Loucy (cell line): Measurements from ENCODE around the gene LNPEP.
"Not testable (repeated sequence)": the region's sequence is repeated elsewhere in the genome, so short reads cannot be mapped to it uniquely, and the experiment has no call there.

Experiments used
- H2AFZ ChIP-seq: fragments of 200-600 bp; sonication (generic); 2 replicates; pipeline ENCODE4 v1.6.0; 2016; ENCODE audit warnings: antibody characterized with exemption, mild to moderate bottlenecking, low read length, moderate library complexity
- H3F3A ChIP-seq: fragments of 200-600 bp; 2 replicates; pipeline ENCODE4 v1.6.0; 2016; ENCODE audit warnings: antibody characterized with exemption, low read depth, mild to moderate bottlenecking
- H3K27me3 ChIP-seq: fragments of 200-600 bp; sonication (generic); 2 replicates; pipeline ENCODE4 v1.6.1; 2014; ENCODE audit warnings: low read length, mild to moderate bottlenecking; ENCODE audit not compliant: insufficient read depth, poor library complexity, severe bottlenecking
- H3K36me3 ChIP-seq: fragments of 200-600 bp; sonication (generic); 2 replicates; pipeline ENCODE4 v1.6.1; 2016; ENCODE audit warnings: low read length; ENCODE audit not compliant: insufficient read depth
- H3K4me1 ChIP-seq: fragments of 200-600 bp; sonication (generic); 2 replicates; pipeline ENCODE4 v1.5.1; 2014; ENCODE audit warnings: low read length, mild to moderate bottlenecking; ENCODE audit not compliant: insufficient read depth, poor library complexity, severe bottlenecking
- H3K4me2 ChIP-seq: fragments of 200-600 bp; sonication (generic); 2 replicates; pipeline ENCODE4 v1.6.0; 2014; ENCODE audit warnings: antibody characterized with exemption, low read length, low read depth, mild to moderate bottlenecking; ENCODE audit not compliant: poor library complexity, severe bottlenecking
- H3K4me3 ChIP-seq: fragments of 200-600 bp; sonication (generic); 2 replicates; pipeline ENCODE4 v1.5.1; 2014; ENCODE audit warnings: low read length, mild to moderate bottlenecking, mixed read lengths; ENCODE audit not compliant: poor library complexity, severe bottlenecking
- H3K79me2 ChIP-seq: fragments of 200-600 bp; sonication (generic); 2 replicates; pipeline ENCODE4 v1.6.1; 2014; ENCODE audit warnings: low read length; ENCODE audit not compliant: insufficient read depth
- H3K9ac ChIP-seq: fragments of 200-600 bp; sonication (generic); 2 replicates; pipeline ENCODE4 v1.6.0; 2014; ENCODE audit warnings: mild to moderate bottlenecking, low read depth, low read length, moderate library complexity; ENCODE audit not compliant: poor library complexity, severe bottlenecking
- H3K9me2 ChIP-seq: fragments of 200-600 bp; sonication (generic); replicated peaks from 2 replicates; pipeline ENCODE4 v1.6.1; 2016; ENCODE audit warnings: low read depth, low read length, mixed read lengths
- H3K9me3 ChIP-seq: fragments of 200-600 bp; sonication (generic); 2 replicates; pipeline ENCODE4 v1.6.1; 2014; ENCODE audit warnings: mild to moderate bottlenecking, antibody characterized with exemption, low read length, low read depth; ENCODE audit not compliant: insufficient read depth
- H4K20me1 ChIP-seq: fragments of 200-600 bp; sonication (generic); 2 replicates; pipeline ENCODE4 v1.6.0; 2014; ENCODE audit warnings: antibody characterized with exemption, low read length, mild to moderate bottlenecking; ENCODE audit not compliant: insufficient read depth, poor library complexity, severe bottlenecking
- CTCF ChIP-seq: fragments of 200-600 bp; sonication (generic); conservative IDR thresholded peaks from 2 replicates; pipeline ENCODE4 v1.5.1; 2014; ENCODE audit warnings: mild to moderate bottlenecking, antibody characterized with exemption, low read length
- EZH2phosphoT487 ChIP-seq: fragments of 200-600 bp; IDR thresholded peaks from 2 replicates; pipeline ENCODE4 v1.6.1; 2018; ENCODE audit warnings: antibody characterized with exemption, mild to moderate bottlenecking, moderate library complexity, borderline replicate concordance

LNPEP gene

GRCh38 chr5:96930058-96930457, 5.8 kb upstream of the LNPEP start:
- H3K36me3 ChIP-seq, result no peaks in the 10 kb centered on the region
- H3F3A ChIP-seq, result 0 out of 2 replicates have a peak, but pooled peaks cover under 1% of the 10 kb centered on the region
- peak overlapping the region; percentile 48 for H3K4me3 ChIP-seq
- peaks cover 45% of the 10 kb centered on the region for H3K79me2 ChIP-seq
- no peaks in the 10 kb centered on the region for H3K9me2 ChIP-seq
- no peaks in the 10 kb centered on the region for H3K27me3 ChIP-seq
- peaks cover 62% of the 10 kb centered on the region for H3K4me1 ChIP-seq
- no peaks in the 10 kb centered on the region for H4K20me1 ChIP-seq
- H2AFZ ChIP-seq, result no peak overlapping the region
- H3K4me2 ChIP-seq, result peak overlapping the region; percentile 94
- no peaks in the 10 kb centered on the region for H3K9me3 ChIP-seq
- TF ChIP-seq EZH2phosphoT487, result no peak
- no peak for TF ChIP-seq CTCF
- H3K9ac ChIP-seq, result peak overlapping the region; percentile 15

GRCh38 chr5:96930589-96930988, 5.3 kb upstream of the LNPEP start:
- Histone ChIP-seq H3K4me1 (peaks cover 60% of the 10 kb centered on the region), H4K20me1 (no peaks in the 10 kb centered on the region), H3K27me3 (no peaks in the 10 kb centered on the region), H3K9me3 (no peaks in the 10 kb centered on the region), H2AFZ (no peak overlapping the region), H3F3A (0 out of 2 replicates have a peak, but pooled peaks cover 3% of the 10 kb centered on the region), H3K36me3 (no peaks in the 10 kb centered on the region), H3K9me2 (no peaks in the 10 kb centered on the region), H3K4me3 (peak overlapping the region; percentile 48), H3K9ac (peak overlapping the region; percentile 27), H3K4me2 (peak overlapping the region; percentile 94), H3K79me2 (peaks cover 45% of the 10 kb centered on the region)
- TF ChIP-seq CTCF (no peak), EZH2phosphoT487 (no peak)

- H3K4me3 ChIP-seq, result peak overlapping the region; percentile 83
- H4K20me1 ChIP-seq, H2AFZ ChIP-seq, H3F3A ChIP-seq, H3K9me2 ChIP-seq, H3K36me3 ChIP-seq, H3K9me3 ChIP-seq, H3K27me3 ChIP-seq: not testable (repeated sequence)
- H3K79me2 ChIP-seq, result peaks cover 46% of the 10 kb centered on the region
- H3K4me2 ChIP-seq, result peak overlapping the region; percentile 94
- H3K9ac ChIP-seq, result peak overlapping the region; percentile 95
- H3K4me1 ChIP-seq, result peaks cover 60% of the 10 kb centered on the region
Observed at GRCh38 chr5:96931037-96931436, 4.8 kb upstream of the LNPEP start.

GRCh38 chr5:96931605-96932004, 4.3 kb upstream of the LNPEP start:
- peak overlapping the region; percentile 95 for H3K9ac ChIP-seq
- no peak overlapping the region for H2AFZ ChIP-seq
- H3K36me3 ChIP-seq, result no peaks in the 10 kb centered on the region
- H3K9me3 ChIP-seq, result no peaks in the 10 kb centered on the region
- H3K27me3 ChIP-seq, result no peaks in the 10 kb centered on the region
- no peaks in the 10 kb centered on the region for H3K9me2 ChIP-seq
- peak overlapping the region; percentile 83 for H3K4me3 ChIP-seq
- no peaks in the 10 kb centered on the region for H4K20me1 ChIP-seq
- 0 out of 2 replicates have a peak, but pooled peaks cover 3% of the 10 kb centered on the region for H3F3A ChIP-seq
- H3K4me2 ChIP-seq, result peak overlapping the region; percentile 94
- TF ChIP-seq EZH2phosphoT487 (no peak), CTCF (no peak)
- peaks cover 52% of the 10 kb centered on the region for H3K79me2 ChIP-seq
- peaks cover 60% of the 10 kb centered on the region for H3K4me1 ChIP-seq
